Activated CD8-positive, alpha-beta memory T cell treated with anti-CD3 and anti-CD28 coated beads, Interleukin-2, amount 10 ng/mL, durations not matched to agents 7 days and 5 days (primary cell): ENCODE results near the gene C3. TPM values are rescaled to one million over a fixed set of nuclear protein-coding genes. Genes with fewer than 3 reads are reported as not detected.
"Not testable (repeated sequence)": the region's sequence is repeated elsewhere in the genome, so short reads cannot be mapped to it uniquely, and the experiment has no call there.

Experiments used
- ATAC-seq: fragments of 150-1000 bp; cut with Tn5 transposase; one replicate; pipeline ENCODE4 v1.10.0; 2021; ENCODE audit warnings: moderate library complexity
- CTCF ChIA-PET: fragments of 350-600 bp; sonication (Branson Sonifier 250); formaldehyde crosslinking; loops from one replicate; lab custom pipeline; 2021; ENCODE audit warnings: antibody characterized with exemption; lab: Charles Lee
- DNase-seq: peaks from one replicate; pipeline ENCODE4 v3.0.0-alpha.2; 2020
- H3K27ac Mint-ChIP-seq: one replicate; pipeline ENCODE4 v1.8.0; 2021; ENCODE audit warnings: mild to moderate bottlenecking, mixed read lengths
- H3K27me3 Mint-ChIP-seq: one replicate; pipeline ENCODE4 v1.8.0; 2021; ENCODE audit warnings: mixed read lengths
- H3K36me3 Mint-ChIP-seq: one replicate; pipeline ENCODE4 v1.8.0; 2021; ENCODE audit warnings: mild to moderate bottlenecking, mixed read lengths
- H3K4me1 Mint-ChIP-seq: one replicate; pipeline ENCODE4 v1.8.0; 2021; ENCODE audit warnings: mixed read lengths
- H3K4me3 Mint-ChIP-seq: one replicate; pipeline ENCODE4 v1.8.0; 2021; ENCODE audit warnings: mild to moderate bottlenecking, moderate library complexity, mixed read lengths
- H3K9me3 Mint-ChIP-seq: one replicate; pipeline ENCODE4 v1.8.0; 2022; ENCODE audit warnings: low read depth, mixed read lengths
- total RNA-seq, 2 experiments: library from RNA; stranded (reverse); gene quantifications; one replicate each; pipeline ENCODE4 v1.2.3, GENCODE V29; 2021

C3 gene
- total RNA-seq, 2 experiments from 2014 or later: 0.67 to 1.0 TPM

DNA sequence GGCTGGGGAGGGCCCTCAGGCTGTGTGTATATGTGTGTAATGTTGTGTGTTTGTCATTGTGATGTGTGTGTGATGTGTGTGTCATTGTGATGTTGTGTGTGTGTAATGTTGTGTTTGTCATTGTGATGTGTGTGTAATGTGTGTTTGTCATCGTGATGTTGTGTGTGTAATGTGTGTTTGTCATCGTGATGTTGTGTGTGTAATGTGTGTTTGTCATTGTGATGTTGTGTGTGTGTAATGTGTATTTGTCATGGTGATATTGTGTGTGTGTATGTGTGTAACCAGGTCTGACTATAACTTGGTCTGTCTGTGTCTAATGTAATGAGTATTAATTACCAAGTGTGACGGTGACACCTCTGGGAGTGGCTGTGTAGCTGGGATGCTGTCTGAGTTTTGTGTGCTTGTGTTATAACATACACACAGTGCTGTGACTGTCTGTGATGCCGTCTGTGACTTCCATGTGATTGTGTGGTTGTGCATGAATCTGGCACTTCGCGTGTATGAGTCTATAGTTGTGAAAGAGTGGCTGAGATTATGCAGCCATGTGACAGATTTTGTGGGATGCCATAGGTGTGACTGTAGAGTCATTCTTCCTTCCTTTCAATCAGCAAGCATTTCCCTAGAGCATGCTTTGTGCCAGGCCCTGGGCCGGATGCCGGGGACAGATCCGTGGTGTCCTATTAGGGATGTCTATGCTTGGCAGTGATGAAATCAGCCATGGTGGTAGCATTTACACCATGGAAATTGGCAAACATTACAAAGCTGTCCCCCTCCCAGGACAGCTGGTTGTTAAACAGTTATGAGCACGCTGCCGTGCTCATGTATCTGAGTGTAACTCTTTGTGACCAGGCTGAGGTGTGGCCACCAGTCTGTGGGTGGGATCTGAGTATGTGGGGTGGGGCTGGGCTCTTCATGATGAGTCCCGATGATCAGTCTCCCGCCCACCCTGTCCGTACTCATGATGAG lies 56.9 kb downstream of the C3 start:
- CTCF ChIA-PET: interaction anchor here (1.1 kb wide), 1 partner anchor 24 kb away, joined by 3 read pairs; no protein-coding TSS in a partner anchor
- Mint-ChIP-seq H3K4me1 (peaks cover 20% of the 10 kb centered on the region), H3K27ac (no peak overlapping the region), H3K27me3 (no peaks in the 10 kb centered on the region), H3K4me3 (no peak overlapping the region), H3K36me3 (peaks cover 43% of the 10 kb centered on the region), H3K9me3 (no peaks in the 10 kb centered on the region)
- DNase-seq: peak; percentile 63
- peak; percentile 48 for ATAC-seq

DNA sequence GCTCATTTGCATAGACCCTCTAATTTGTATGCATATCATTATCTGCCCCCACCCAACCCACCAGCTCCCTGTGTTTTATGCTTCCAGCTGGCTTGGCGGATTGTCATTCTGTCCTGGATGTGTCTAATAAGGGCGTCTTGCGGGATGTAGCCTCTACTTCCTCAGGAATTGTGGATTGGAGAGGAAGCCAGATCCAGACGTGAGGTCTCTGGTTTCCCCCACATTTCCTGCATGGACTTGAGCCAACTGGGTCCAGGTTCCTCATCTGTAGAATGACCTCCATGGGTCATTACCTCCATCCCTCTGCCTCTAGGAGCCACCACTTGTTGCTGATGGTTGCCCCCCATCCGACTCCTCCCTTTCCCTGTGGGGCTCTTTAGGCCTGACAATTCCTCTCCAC lies 57.7 kb downstream of the C3 start:
- CTCF ChIA-PET: interaction anchor here (1.1 to 1.7 kb wide), 4 partner anchors 12 to 31 kb away, joined by 3 to 6 read pairs (median 4); no protein-coding TSS in a partner anchor
- ATAC-seq (no peak), DNase-seq (no peak)
- Mint-ChIP-seq H3K4me1 (peaks cover 21% of the 10 kb centered on the region), H3K9me3 (no peaks in the 10 kb centered on the region), H3K27me3 (no peaks in the 10 kb centered on the region), H3K4me3 (no peak overlapping the region), H3K27ac (no peak overlapping the region), H3K36me3 (peaks cover 43% of the 10 kb centered on the region)

DNA sequence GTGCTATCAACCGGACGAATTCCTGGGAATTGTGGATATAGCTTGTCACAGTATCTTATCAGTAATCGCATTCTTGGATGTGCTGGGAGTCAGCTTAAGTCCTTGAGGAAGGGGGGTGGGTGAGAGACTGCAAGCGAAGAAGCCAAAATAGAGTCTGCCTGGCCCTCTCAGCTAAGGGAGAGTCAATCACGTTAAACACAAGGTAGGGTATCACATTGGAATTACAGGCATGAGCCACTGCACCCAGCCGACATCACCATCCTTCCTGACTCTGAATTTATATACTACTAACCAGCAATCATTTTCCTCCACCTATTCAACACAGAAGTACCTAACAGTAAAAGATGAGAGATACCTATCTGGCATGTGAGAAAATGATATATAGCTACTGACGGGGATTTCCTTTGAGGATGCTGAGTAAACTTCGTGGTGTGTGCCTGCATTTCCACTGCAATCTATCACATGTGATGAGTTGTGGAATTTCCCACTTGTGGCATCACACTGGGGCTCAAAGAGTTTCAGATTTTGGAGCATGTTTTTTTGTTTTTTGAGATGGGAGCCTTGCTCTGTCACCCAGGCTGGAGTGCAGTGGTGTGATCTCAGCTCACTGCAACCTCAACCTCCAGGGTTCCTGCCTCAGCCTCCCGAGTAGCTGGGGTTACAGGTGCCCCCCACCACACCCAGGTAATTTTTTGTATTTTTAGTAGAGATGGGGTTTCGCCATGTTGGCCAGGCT lies 58.8 kb downstream of the C3 start:
- peak overlapping the region; percentile 70 for H3K27ac Mint-ChIP-seq
- not testable (repeated sequence) for H3K4me3 Mint-ChIP-seq, H3K27me3 Mint-ChIP-seq, H3K9me3 Mint-ChIP-seq
- peak; percentile 70 for DNase-seq
- peak; percentile 70 for ATAC-seq
- peaks cover 39% of the 10 kb centered on the region for H3K36me3 Mint-ChIP-seq
- peaks cover 15% of the 10 kb centered on the region for H3K4me1 Mint-ChIP-seq
- CTCF ChIA-PET: interaction anchor here (0.8 to 1.8 kb wide), 8 partner anchors 8 to 30 kb away, joined by 3 to 7 read pairs (median 4); partner anchors contain the start of gene TNFSF14

DNA sequence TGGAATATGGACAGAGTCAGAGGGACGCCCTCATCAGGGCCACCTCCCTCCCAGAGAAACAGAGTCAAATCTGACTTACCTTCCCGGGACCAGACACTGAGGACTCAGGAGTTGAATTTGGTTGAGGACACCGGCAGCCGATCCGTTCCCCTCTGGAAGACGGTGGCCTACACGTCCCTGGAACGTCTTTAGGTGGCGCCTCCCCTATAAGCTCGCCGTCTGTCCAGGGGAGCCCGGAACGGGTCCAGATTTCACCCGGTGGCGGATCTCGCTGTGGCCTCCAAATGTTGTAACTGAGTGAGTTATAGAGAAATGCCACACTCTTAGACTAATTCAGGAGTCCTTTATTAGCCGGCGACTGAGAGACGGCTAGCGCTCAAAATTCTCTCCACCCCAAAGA lies 59.5 kb downstream of the C3 start:
- no peaks in the 10 kb centered on the region for H3K9me3 Mint-ChIP-seq
- no peak overlapping the region for H3K27ac Mint-ChIP-seq
- H3K4me1 Mint-ChIP-seq: peaks cover 18% of the 10 kb centered on the region
- no peak for ATAC-seq
- H3K4me3 Mint-ChIP-seq: no peak overlapping the region
- DNase-seq: no peak
- H3K36me3 Mint-ChIP-seq: peaks cover 36% of the 10 kb centered on the region
- CTCF ChIA-PET: interaction anchor here (0.8 to 1.8 kb wide), 4 partner anchors 8 to 28 kb away, joined by 3 to 7 read pairs (median 4); partner anchors contain the start of gene TNFSF14
- H3K27me3 Mint-ChIP-seq: no peaks in the 10 kb centered on the region

DNA sequence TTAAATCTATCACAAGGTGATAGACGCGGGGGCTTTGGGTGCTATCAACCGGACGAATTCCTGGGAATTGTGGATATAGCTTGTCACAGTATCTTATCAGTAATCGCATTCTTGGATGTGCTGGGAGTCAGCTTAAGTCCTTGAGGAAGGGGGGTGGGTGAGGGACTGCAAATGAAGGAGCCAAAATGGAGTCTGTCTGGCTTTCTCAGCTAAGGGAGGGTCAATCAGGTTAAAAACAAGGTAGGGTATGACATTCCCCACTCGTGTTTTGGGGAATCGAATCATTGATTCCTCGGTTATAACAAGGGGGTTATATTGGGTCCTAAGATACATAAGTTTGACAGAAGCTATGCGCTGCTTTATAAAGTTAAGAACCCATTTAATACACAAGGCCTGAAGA lies 64.1 kb downstream of the C3 start:
- CTCF ChIA-PET: interaction anchor here (1.0 to 5.6 kb wide), 4 partner anchors 16 to 206 kb away, joined by 3 to 56 read pairs (median 25); no protein-coding TSS in a partner anchor
- not testable (repeated sequence) for H3K4me3 Mint-ChIP-seq, DNase-seq, ATAC-seq, H3K9me3 Mint-ChIP-seq, H3K27me3 Mint-ChIP-seq
- Mint-ChIP-seq H3K27ac (peak overlapping the region; percentile 59), H3K4me1 (peaks cover 52% of the 10 kb centered on the region), H3K36me3 (peaks cover 11% of the 10 kb centered on the region)

DNA sequence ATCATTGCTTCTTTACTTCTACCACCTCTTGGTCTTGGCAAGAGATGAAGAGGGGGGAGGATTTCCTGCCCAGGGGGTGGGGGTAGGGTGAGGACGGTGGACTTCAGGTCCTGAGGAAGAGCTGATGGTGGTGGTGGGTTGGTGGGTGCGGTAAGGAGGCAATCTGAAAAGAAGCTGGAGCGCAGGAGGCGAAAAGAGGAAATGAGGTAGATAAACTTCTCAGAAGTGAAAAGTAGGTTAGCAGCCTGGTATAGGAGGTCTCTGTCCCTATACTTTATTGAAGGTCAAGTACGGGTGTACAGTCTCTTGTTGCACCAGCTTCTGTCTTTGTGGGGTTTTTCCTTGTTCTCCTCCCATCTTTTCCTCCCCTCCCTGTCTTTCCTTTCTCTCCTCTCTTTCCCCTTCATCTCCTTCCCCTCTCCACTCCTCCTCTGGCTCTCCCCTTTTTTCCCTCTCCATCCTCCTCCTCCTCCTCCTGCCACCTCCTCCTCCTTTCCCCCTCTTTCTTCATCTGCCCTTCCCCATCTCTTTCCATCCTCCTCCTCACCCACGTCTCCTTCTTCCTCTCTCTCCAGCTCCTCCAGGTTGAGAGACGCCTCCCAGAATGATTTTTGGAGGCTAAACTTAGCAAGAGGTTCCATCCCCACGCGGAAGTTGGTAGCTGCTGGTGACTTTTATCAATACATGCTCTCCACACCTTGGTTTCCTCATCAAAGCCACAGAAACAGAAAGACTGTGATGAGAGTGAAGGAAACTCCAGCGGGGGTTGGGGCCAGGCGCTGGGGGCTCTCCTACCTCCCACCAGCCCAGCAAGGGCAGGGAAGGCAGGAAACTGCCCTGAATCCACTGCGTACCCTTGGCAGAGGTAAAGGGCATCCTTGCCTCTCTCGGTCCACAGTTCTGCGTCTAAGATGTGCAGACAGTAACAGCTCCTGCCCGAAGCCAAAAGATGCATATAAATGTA lies 65.8 kb downstream of the C3 start:
- peaks cover 57% of the 10 kb centered on the region for H3K4me1 Mint-ChIP-seq
- ATAC-seq (peak; percentile 83), DNase-seq (peak; percentile 87)
- CTCF ChIA-PET: interaction anchor here (1.1 to 5.6 kb wide), 12 partner anchors 14 to 209 kb away, joined by 3 to 56 read pairs (median 6); partner anchors contain the start of genes GPR108 and TNFSF14
- H3K4me3 Mint-ChIP-seq: peak overlapping the region; percentile 70
- H3K9me3 Mint-ChIP-seq: peaks cover 2% of the 10 kb centered on the region
- H3K36me3 Mint-ChIP-seq: peaks cover 14% of the 10 kb centered on the region
- no peaks in the 10 kb centered on the region for H3K27me3 Mint-ChIP-seq
- H3K27ac Mint-ChIP-seq: peak overlapping the region; percentile 96

DNA sequence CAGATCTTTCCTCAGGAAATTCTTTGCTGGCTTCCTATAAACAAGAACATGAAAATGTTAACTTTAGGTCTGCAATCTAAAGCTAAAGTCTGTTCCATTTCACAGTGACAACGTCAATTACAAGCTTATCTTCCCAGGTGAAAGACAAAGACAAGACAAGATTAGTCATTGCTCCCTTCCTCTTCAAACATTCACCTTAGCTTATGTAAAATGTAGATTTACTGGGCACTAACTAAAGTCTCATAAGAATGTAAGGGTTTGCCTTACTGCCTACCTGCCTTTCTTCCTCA lies 67.7 kb downstream of the C3 start:
- DNase-seq: no peak
- Mint-ChIP-seq H3K36me3 (peaks cover 9% of the 10 kb centered on the region), H3K27ac (peak overlapping the region; percentile 60), H3K27me3 (peaks cover 3% of the 10 kb centered on the region), H3K4me1 (peaks cover 47% of the 10 kb centered on the region), H3K9me3 (peaks cover 2% of the 10 kb centered on the region), H3K4me3 (no peak overlapping the region)
- CTCF ChIA-PET: interaction anchor here (1.0 to 5.6 kb wide), 8 partner anchors 9 to 211 kb away, joined by 3 to 56 read pairs (median 8); partner anchors contain the start of genes GPR108, TNFSF14 and TRIP10
- ATAC-seq: no peak

DNA sequence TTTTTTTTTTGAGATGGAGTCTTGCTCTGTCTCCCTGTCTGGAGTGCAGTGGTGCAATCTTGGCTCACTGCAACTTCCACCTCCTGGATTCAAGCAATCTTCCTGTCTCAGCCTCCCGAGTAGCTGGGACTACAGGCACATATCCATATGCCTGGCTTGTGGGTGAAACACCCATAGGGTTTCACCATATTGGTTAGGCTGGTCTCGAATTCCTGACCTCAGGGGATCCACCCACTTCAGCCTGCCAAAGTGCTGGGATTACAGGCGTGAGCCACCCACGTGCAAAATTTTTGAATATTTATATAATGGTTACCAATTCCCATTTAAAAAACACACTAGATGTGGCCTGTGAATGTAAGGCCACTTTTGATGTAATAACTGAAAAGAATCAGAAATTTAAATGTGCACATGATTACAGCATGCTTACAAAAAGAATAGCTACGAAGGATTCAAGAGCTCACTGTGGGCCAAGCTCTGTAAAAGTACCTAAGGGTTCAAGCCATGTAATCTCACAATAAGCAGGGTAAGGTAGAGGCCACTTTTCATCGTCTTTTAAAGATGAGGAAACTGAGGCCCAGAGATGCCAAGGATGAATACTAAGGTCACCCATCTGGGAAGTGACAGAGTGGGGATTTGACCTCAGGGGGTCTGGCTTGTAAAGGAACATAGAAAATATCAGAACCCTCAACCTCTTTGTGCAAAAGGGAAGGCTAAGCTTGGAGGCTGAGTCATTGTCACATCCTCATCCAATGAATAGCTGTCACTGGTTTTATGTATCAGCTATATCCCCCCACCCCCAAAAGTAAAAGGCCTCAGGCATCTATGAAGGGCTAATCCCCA lies 68.3 kb downstream of the C3 start:
- Mint-ChIP-seq H3K4me3 (no peak overlapping the region), H3K27ac (peak overlapping the region; percentile 60), H3K27me3 (peaks cover 4% of the 10 kb centered on the region), H3K9me3 (peaks cover 2% of the 10 kb centered on the region), H3K36me3 (peaks cover 7% of the 10 kb centered on the region), H3K4me1 (peaks cover 43% of the 10 kb centered on the region)
- CTCF ChIA-PET: interaction anchor here (0.6 to 5.6 kb wide), 9 partner anchors 8 to 211 kb away, joined by 3 to 56 read pairs (median 7); partner anchors contain the start of genes GPR108, TNFSF14 and TRIP10
- DNase-seq (no peak), ATAC-seq (no peak)

DNA sequence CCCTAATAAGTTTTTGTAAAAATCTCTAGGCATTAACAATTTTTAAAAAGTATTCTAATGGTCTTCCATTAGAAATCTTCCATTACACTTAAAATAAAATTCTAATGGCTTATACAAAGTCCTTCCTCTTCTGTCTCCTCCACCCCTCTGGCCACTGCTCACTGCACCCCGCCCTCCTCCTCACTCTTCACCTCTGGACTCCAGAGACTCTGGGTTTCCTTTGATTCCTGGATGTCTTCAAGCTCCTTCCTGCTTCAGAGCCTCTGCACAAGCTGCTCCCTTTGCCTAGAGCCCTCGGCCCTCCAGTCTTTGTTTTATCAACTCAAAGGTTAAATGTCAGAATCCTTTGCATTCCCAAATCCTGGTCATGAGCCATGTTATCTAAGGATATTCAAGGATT lies 71.3 kb downstream of the C3 start:
- Mint-ChIP-seq H3K27me3 (peaks cover 16% of the 10 kb centered on the region), H3K36me3 (peaks cover 7% of the 10 kb centered on the region), H3K4me1 (peaks cover 36% of the 10 kb centered on the region), H3K9me3 (peaks cover 2% of the 10 kb centered on the region), H3K4me3 (no peak overlapping the region), H3K27ac (no peak overlapping the region)
- CTCF ChIA-PET: interaction anchor here (1.2 to 1.6 kb wide), 4 partner anchors 18 to 214 kb away, joined by 3 to 5 read pairs (median 4); partner anchors contain the start of gene TNFSF14
- ATAC-seq: no peak
- no peak for DNase-seq

DNA sequence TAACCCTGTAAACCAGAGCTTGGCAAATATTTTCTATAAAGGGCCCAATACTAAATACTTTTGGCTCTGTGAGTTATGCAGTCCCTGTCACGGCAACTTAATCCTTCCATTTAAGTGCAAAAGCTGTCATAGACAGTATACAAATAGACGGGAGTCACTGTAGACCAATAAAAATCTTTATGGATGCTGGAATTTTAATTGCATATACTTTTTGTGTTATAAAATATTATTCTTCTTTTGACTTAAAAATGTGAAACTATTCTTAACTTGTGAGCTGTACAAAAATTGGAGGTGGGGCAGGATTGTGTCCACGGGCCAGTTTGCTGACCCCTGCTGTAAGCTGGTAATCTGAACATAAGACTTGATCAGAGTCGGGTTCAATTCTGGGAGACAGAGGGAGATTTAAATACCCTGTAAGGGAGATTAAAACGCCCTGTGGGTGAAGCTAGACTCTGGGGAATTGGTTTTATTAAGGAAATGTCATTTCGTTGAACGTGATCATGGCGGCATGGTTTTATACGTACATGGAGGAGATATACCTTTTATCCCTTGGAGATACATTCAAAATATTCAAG lies 72.2 kb downstream of the C3 start:
- CTCF ChIA-PET: interaction anchor here (0.8 to 1.6 kb wide), 4 partner anchors 17 to 215 kb away, joined by 3 to 5 read pairs (median 4); no protein-coding TSS in a partner anchor
- peaks cover 29% of the 10 kb centered on the region for H3K4me1 Mint-ChIP-seq
- H3K36me3 Mint-ChIP-seq: peaks cover 7% of the 10 kb centered on the region
- peaks cover 16% of the 10 kb centered on the region for H3K27me3 Mint-ChIP-seq
- no peak overlapping the region for H3K27ac Mint-ChIP-seq
- ATAC-seq: no peak
- H3K4me3 Mint-ChIP-seq: no peak overlapping the region
- peaks cover 2% of the 10 kb centered on the region for H3K9me3 Mint-ChIP-seq
- no peak for DNase-seq

DNA sequence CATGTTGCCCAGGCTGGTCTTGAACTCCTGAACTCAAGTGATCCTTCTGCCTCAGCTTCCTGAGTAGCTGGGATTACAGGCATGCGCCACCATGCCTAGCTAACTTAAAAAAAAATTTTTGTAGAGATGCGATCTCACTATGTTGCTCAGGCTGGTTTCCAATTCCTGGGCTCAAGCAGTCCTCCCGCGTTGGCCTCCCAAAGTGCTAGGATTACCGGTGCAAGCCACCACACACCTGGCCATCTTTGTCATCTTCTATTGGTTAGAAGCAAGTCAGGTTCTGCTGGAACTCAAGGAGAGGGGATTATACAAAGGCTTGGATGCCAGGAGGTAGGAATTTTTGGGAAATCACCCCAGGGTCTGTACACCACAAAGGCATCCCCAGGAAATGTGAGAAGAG lies 75.7 kb downstream of the C3 start:
- ATAC-seq (no peak), DNase-seq (peak; percentile 28)
- CTCF ChIA-PET: interaction anchor here (1.0 to 1.7 kb wide), 2 partner anchors 8 to 30 kb away, joined by 3 to 8 read pairs; no protein-coding TSS in a partner anchor
- H3K27ac Mint-ChIP-seq: no peak overlapping the region
- H3K4me3 Mint-ChIP-seq: no peak overlapping the region
- H3K36me3 Mint-ChIP-seq: no peaks in the 10 kb centered on the region
- peaks cover 41% of the 10 kb centered on the region for H3K4me1 Mint-ChIP-seq
- no peaks in the 10 kb centered on the region for H3K9me3 Mint-ChIP-seq
- peaks cover 16% of the 10 kb centered on the region for H3K27me3 Mint-ChIP-seq
